Stimulated activated CD4-positive, alpha-beta T cell treated with anti-CD3 and anti-CD28 coated beads, Interleukin-15, amount 100 ng/mL, for 1 hour (primary cell): ENCODE measurements around the gene SLC4A9.
"Not testable (repeated sequence)": the region's sequence is repeated elsewhere in the genome, so short reads cannot be mapped to it uniquely, and the experiment has no call there.

Experiments
- DNase-seq, 2 donors: peaks; one replicate each; pipeline ENCODE4 v3.0.0-alpha.2; 2020; ENCODE audit warnings: low read depth in 1 of 2, low spot score in 1 of 2

The SLC4A9 gene

GRCh38 chr5:140398379-140398811, 38.4 kb downstream of the SLC4A9 start:
- DNase-seq, result no peak

- no peak for DNase-seq
Measured at GRCh38 chr5:140399979-140400729, 40.2 kb downstream of the SLC4A9 start.

GRCh38 chr5:140400730-140401361, 40.9 kb downstream of the SLC4A9 start:
- DNase-seq, result peak; percentile 66 to 68

- DNase-seq, result peak; percentile 87 to 90
Measured at GRCh38 chr5:140401362-140402257, 41.6 kb downstream of the SLC4A9 start, which contains the start of gene ANKHD1. ANKHD1 (plus strand) TSS chr5:140401833; CDS start chr5:140401968, 135 bp downstream.

GRCh38 chr5:140402258-140403074, 42.5 kb downstream of the SLC4A9 start:
- peak; percentile 11 to 32 for DNase-seq

GRCh38 chr5:140403613-140404012, 43.6 kb downstream of the SLC4A9 start:
- DNase-seq, result no peak

GRCh38 chr5:140408750-140409241, 48.8 kb downstream of the SLC4A9 start:
- DNase-seq, result no peak

- no peak for DNase-seq
Measured at GRCh38 chr5:140413230-140413629, 53.2 kb downstream of the SLC4A9 start.

GRCh38 chr5:140417235-140417634, 57.2 kb downstream of the SLC4A9 start:
- DNase-seq, result no peak

- DNase-seq, result no peak
Measured at GRCh38 chr5:140418862-140419520, 59.0 kb downstream of the SLC4A9 start.

GRCh38 chr5:140420226-140420570, 60.2 kb downstream of the SLC4A9 start:
- DNase-seq, result no peak

GRCh38 chr5:140420665-140421361, 60.8 kb downstream of the SLC4A9 start:
- no peak for DNase-seq

GRCh38 chr5:140421375-140421774, 61.4 kb downstream of the SLC4A9 start:
- DNase-seq, result not testable (repeated sequence)

- no peak for DNase-seq
Measured at GRCh38 chr5:140423609-140424008, 63.6 kb downstream of the SLC4A9 start.

GRCh38 chr5:140424135-140424534, 64.1 kb downstream of the SLC4A9 start:
- no peak for DNase-seq
